Activated naive CD8-positive, alpha-beta T cell treated with anti-CD3 and anti-CD28 coated beads, Interleukin-2, amount 10 ng/mL, durations not matched to agents 7 days and 5 days (primary cell): ENCODE measurements around the gene SPTLC3. TPM values are rescaled to one million over a fixed set of nuclear protein-coding genes. Genes with fewer than 3 reads are reported as not detected.

Source experiments
- ATAC-seq: fragments of 150-1000 bp; cut with Tn5 transposase; one replicate; pipeline ENCODE4 v1.10.0; 2021; ENCODE audit warnings: low read depth, moderate library complexity
- POLR2A ChIA-PET: fragments of 350-600 bp; sonication (Branson Sonifier 250); formaldehyde crosslinking; loops from one replicate; lab custom pipeline; 2021; ENCODE audit warnings: antibody characterized with exemption; lab: Charles Lee
- DNase-seq: peaks from one replicate; pipeline ENCODE4 v3.0.0; 2021
- H3K27ac Mint-ChIP-seq: one replicate; pipeline ENCODE4 v1.8.0; 2022; ENCODE audit warnings: mild to moderate bottlenecking, mixed read lengths
- H3K27me3 Mint-ChIP-seq: one replicate; pipeline ENCODE4 v1.8.0; 2022; ENCODE audit warnings: mild to moderate bottlenecking, moderate library complexity, mixed read lengths
- H3K36me3 Mint-ChIP-seq: one replicate; pipeline ENCODE4 v1.8.0; 2021; ENCODE audit warnings: mild to moderate bottlenecking, mixed read lengths
- H3K4me1 Mint-ChIP-seq: one replicate; pipeline ENCODE4 v1.8.0; 2021; ENCODE audit warnings: mixed read lengths
- H3K4me3 Mint-ChIP-seq: one replicate; pipeline ENCODE4 v1.8.0; 2022; ENCODE audit warnings: mild to moderate bottlenecking, moderate library complexity, mixed read lengths
- H3K9me3 Mint-ChIP-seq: one replicate; pipeline ENCODE4 v1.8.0; 2021; ENCODE audit warnings: mixed read lengths
- total RNA-seq, 2 experiments: library from RNA; stranded (reverse); gene quantifications; one replicate each; pipeline ENCODE4 v1.2.3, GENCODE V29; 2021

SPTLC3 gene
- total RNA-seq, 2 experiments from 2014 or later = 0.94 to 1.0 TPM

- H3K4me1 Mint-ChIP-seq = no peaks in the 10 kb centered on the region
- H3K9me3 Mint-ChIP-seq = no peaks in the 10 kb centered on the region
- H3K27ac Mint-ChIP-seq = no peak overlapping the region
- no peak overlapping the region for H3K4me3 Mint-ChIP-seq
- no peaks in the 10 kb centered on the region for H3K36me3 Mint-ChIP-seq
- no peak for ATAC-seq
- no peak for DNase-seq
- H3K27me3 Mint-ChIP-seq = peaks cover 3% of the 10 kb centered on the region
- POLR2A ChIA-PET = no interaction called here
These were observed 6.5 kb upstream of the SPTLC3 start for GRCh38 chr20:13002251-13002650.

- peaks cover 21% of the 10 kb centered on the region for H3K4me1 Mint-ChIP-seq
- peaks cover 5% of the 10 kb centered on the region for H3K27me3 Mint-ChIP-seq
- H3K9me3 Mint-ChIP-seq = no peaks in the 10 kb centered on the region
- POLR2A ChIA-PET = no interaction called here
- H3K36me3 Mint-ChIP-seq = no peaks in the 10 kb centered on the region
- no peak overlapping the region for H3K4me3 Mint-ChIP-seq
- no peak overlapping the region for H3K27ac Mint-ChIP-seq
- DNase-seq (no peak), ATAC-seq (no peak)
These were observed 1.9 kb upstream of the SPTLC3 start for GRCh38 chr20:13006825-13007224.

- H3K4me1 Mint-ChIP-seq = peaks cover 21% of the 10 kb centered on the region
- no peak overlapping the region for H3K27ac Mint-ChIP-seq
- H3K4me3 Mint-ChIP-seq = no peak overlapping the region
- H3K9me3 Mint-ChIP-seq = no peaks in the 10 kb centered on the region
- no peaks in the 10 kb centered on the region for H3K36me3 Mint-ChIP-seq
- POLR2A ChIA-PET = no interaction called here
- ATAC-seq (no peak), DNase-seq (no peak)
- peaks cover 5% of the 10 kb centered on the region for H3K27me3 Mint-ChIP-seq
These were observed 1.2 kb upstream of the SPTLC3 start for GRCh38 chr20:13007596-13007995.

- H3K9me3 Mint-ChIP-seq = peaks cover 1% of the 10 kb centered on the region
- POLR2A ChIA-PET = interaction anchor here (0.7 kb wide), 1 partner anchor 219 kb away, joined by 3 read pairs; no protein-coding TSS in a partner anchor
- H3K4me1 Mint-ChIP-seq = peaks cover 21% of the 10 kb centered on the region
- peak overlapping the region; percentile 72 for H3K27ac Mint-ChIP-seq
- H3K36me3 Mint-ChIP-seq = no peaks in the 10 kb centered on the region
- ATAC-seq (peak; percentile 68), DNase-seq (no peak)
- H3K27me3 Mint-ChIP-seq = peaks cover 5% of the 10 kb centered on the region
- H3K4me3 Mint-ChIP-seq = peak overlapping the region; percentile 82
These were observed 1.1 kb downstream of the SPTLC3 start for GRCh38 chr20:13009682-13010406.

GRCh38 chr20:13012886-13013285 is 4.1 kb downstream of the SPTLC3 start:
- POLR2A ChIA-PET = no interaction called here
- ATAC-seq = no peak
- no peak for DNase-seq
- H3K4me3 Mint-ChIP-seq = no peak overlapping the region
- H3K36me3 Mint-ChIP-seq = no peaks in the 10 kb centered on the region
- H3K27ac Mint-ChIP-seq = no peak overlapping the region
- H3K9me3 Mint-ChIP-seq = peaks cover 1% of the 10 kb centered on the region
- H3K27me3 Mint-ChIP-seq = peaks cover 2% of the 10 kb centered on the region
- peaks cover 20% of the 10 kb centered on the region for H3K4me1 Mint-ChIP-seq

GRCh38 chr20:13013411-13013810 is 4.6 kb downstream of the SPTLC3 start:
- H3K36me3 Mint-ChIP-seq = no peaks in the 10 kb centered on the region
- POLR2A ChIA-PET = no interaction called here
- no peak for DNase-seq
- H3K4me3 Mint-ChIP-seq = no peak overlapping the region
- no peak overlapping the region for H3K27ac Mint-ChIP-seq
- H3K4me1 Mint-ChIP-seq = peaks cover 18% of the 10 kb centered on the region
- ATAC-seq = no peak
- H3K27me3 Mint-ChIP-seq = peaks cover 2% of the 10 kb centered on the region
- H3K9me3 Mint-ChIP-seq = peaks cover 1% of the 10 kb centered on the region

- Mint-ChIP-seq H3K4me3 (no peak overlapping the region), H3K4me1 (no peaks in the 10 kb centered on the region), H3K27me3 (no peaks in the 10 kb centered on the region), H3K9me3 (peaks cover 12% of the 10 kb centered on the region), H3K27ac (no peak overlapping the region), H3K36me3 (peaks cover 2% of the 10 kb centered on the region)
- ATAC-seq (no peak), DNase-seq (no peak)
- POLR2A ChIA-PET = no interaction called here
These were observed 8.5 kb downstream of the SPTLC3 start for GRCh38 chr20:13017235-13017634.

- no peak for ATAC-seq
- H3K27ac Mint-ChIP-seq = no peak overlapping the region
- peaks cover 4% of the 10 kb centered on the region for H3K4me1 Mint-ChIP-seq
- no peaks in the 10 kb centered on the region for H3K27me3 Mint-ChIP-seq
- DNase-seq = no peak
- H3K9me3 Mint-ChIP-seq = peaks cover 16% of the 10 kb centered on the region
- H3K4me3 Mint-ChIP-seq = no peak overlapping the region
- H3K36me3 Mint-ChIP-seq = peaks cover 2% of the 10 kb centered on the region
- POLR2A ChIA-PET = no interaction called here
These were observed 9.2 kb downstream of the SPTLC3 start for GRCh38 chr20:13017883-13018535.

- peaks cover 17% of the 10 kb centered on the region for H3K9me3 Mint-ChIP-seq
- H3K27me3 Mint-ChIP-seq = no peaks in the 10 kb centered on the region
- peaks cover 5% of the 10 kb centered on the region for H3K4me1 Mint-ChIP-seq
- POLR2A ChIA-PET = no interaction called here
- ATAC-seq (no peak), DNase-seq (no peak)
- H3K27ac Mint-ChIP-seq = no peak overlapping the region
- peaks cover 2% of the 10 kb centered on the region for H3K36me3 Mint-ChIP-seq
- no peak overlapping the region for H3K4me3 Mint-ChIP-seq
These were observed 12.6 kb downstream of the SPTLC3 start for GRCh38 chr20:13021205-13021970.

GRCh38 chr20:13022401-13023155 is 13.8 kb downstream of the SPTLC3 start:
- Mint-ChIP-seq H3K27ac (no peak overlapping the region), H3K9me3 (peaks cover 17% of the 10 kb centered on the region), H3K27me3 (no peaks in the 10 kb centered on the region), H3K4me3 (no peak overlapping the region), H3K36me3 (peaks cover 2% of the 10 kb centered on the region), H3K4me1 (peaks cover 5% of the 10 kb centered on the region)
- ATAC-seq (no peak), DNase-seq (no peak)
- POLR2A ChIA-PET = no interaction called here

- H3K9me3 Mint-ChIP-seq = peaks cover 17% of the 10 kb centered on the region
- H3K27me3 Mint-ChIP-seq = no peaks in the 10 kb centered on the region
- peaks cover 5% of the 10 kb centered on the region for H3K4me1 Mint-ChIP-seq
- DNase-seq (no peak), ATAC-seq (no peak)
- no peak overlapping the region for H3K27ac Mint-ChIP-seq
- no peak overlapping the region for H3K4me3 Mint-ChIP-seq
- H3K36me3 Mint-ChIP-seq = peaks cover 2% of the 10 kb centered on the region
- POLR2A ChIA-PET = no interaction called here
These were observed 15.8 kb downstream of the SPTLC3 start for GRCh38 chr20:13024596-13024995.

GRCh38 chr20:13025181-13025580 is 16.4 kb downstream of the SPTLC3 start:
- Mint-ChIP-seq H3K27me3 (no peaks in the 10 kb centered on the region), H3K4me3 (no peak overlapping the region), H3K4me1 (peaks cover 5% of the 10 kb centered on the region), H3K9me3 (peaks cover 15% of the 10 kb centered on the region), H3K36me3 (peaks cover 2% of the 10 kb centered on the region), H3K27ac (no peak overlapping the region)
- no peak for ATAC-seq
- POLR2A ChIA-PET = no interaction called here
- no peak for DNase-seq

GRCh38 chr20:13028001-13028400 is 19.2 kb downstream of the SPTLC3 start:
- Mint-ChIP-seq H3K4me3 (no peak overlapping the region), H3K27me3 (no peaks in the 10 kb centered on the region), H3K36me3 (no peaks in the 10 kb centered on the region), H3K4me1 (peaks cover 1% of the 10 kb centered on the region), H3K9me3 (peaks cover 7% of the 10 kb centered on the region), H3K27ac (no peak overlapping the region)
- no peak for ATAC-seq
- no peak for DNase-seq
- POLR2A ChIA-PET = no interaction called here
